GM18867 (cell line): ENCODE data around the gene MYL11.
A peak's percentile ranks its signal among the peaks of the same experiment; 100 is the strongest.

ENCODE experiments used
- ATAC-seq: cut with Tn5 transposase; IDR thresholded peaks from one replicate; pipeline ENCODE4 v1.9.1; 2021; ENCODE audit warnings: mild to moderate bottlenecking, moderate library complexity; ENCODE audit not compliant: unreplicated experiment

The MYL11 gene

GRCh38 chr16:30416624-30417528, 42.3 kb downstream of the MYL11 start:
- no peak for ATAC-seq

- peak; percentile 81 for ATAC-seq
Measured at GRCh38 chr16:30417529-30418349, 43.1 kb downstream of the MYL11 start.

DNA sequence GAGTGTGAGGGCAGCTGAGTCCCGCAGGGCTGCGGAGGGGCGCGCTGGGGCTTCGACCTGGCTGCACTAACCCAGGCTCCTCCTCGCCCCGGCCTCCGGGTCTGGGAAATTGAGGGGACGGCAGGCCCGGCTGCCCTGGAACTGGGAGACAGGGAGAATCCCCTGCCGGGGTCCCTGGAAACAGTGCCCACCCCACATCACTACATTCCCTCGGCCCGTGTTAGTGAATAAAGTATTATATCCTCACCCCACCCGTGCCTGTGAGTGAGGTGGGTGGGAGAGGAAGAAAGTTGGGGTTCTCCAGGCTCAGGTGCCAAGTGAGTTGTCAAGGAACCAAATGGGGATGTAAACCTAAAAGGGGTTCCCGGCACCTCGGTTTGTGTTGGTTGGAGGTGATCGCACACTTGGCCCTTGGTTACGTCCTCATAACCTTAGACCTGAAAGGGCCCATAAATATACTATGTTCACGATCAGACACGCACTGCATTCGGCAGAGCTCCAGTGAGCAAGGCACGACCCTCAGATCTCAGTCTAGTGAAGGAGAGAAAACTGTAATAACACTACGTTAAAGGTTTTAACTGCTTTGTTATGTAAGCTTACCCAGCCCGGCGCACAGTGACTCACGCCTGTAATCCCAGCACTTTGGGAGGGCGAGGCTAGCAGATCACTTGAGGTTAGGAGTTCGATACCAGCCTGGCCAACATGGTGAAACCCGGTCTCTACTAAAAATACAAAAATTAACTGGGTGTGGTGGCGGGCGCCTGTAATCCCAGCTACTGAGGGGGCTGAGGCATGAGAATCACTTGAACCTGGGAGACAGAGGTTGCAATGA, 44.0 kb downstream of the MYL11 start:
- ATAC-seq, result no peak

DNA sequence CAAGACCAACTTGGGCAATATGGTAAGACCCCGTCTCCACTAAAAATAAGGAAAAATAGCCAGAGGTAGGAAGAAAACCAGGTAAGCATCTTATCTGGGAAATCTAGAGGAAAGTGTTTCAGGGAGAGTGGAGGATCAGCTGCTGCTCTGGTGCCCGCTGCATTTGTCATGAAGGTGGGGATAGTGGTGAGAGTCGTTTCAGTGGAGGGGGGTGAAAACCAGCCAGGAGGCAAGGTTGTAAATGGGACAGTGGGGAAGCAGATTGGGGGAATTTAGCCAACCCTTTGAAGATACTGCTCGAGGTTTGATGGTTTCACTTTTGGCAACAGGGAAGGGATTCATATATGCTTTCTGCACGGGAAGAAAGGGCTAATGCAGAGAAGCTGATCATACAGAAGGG, 46.4 kb downstream of the MYL11 start:
- ATAC-seq, result no peak
